Activated CD8-positive, alpha-beta T cell treated with anti-CD3 and anti-CD28 coated beads, Interleukin-2, amount 10 ng/mL, durations not matched to agents 7 days and 5 days (primary cell): ENCODE measurements around the gene CACNA2D4. TPM values are rescaled to one million over a fixed set of nuclear protein-coding genes. Genes with fewer than 3 reads are reported as not detected.
"Not testable (repeated sequence)": the region's sequence is repeated elsewhere in the genome, so short reads cannot be mapped to it uniquely, and the experiment has no call there.

Experiments used
- ATAC-seq: fragments of 150-1000 bp; cut with Tn5 transposase; one replicate; pipeline ENCODE4 v1.10.0; 2021; ENCODE audit warnings: moderate library complexity
- CTCF ChIA-PET: fragments of 350-600 bp; sonication (Branson Sonifier 250); formaldehyde crosslinking; loops from one replicate; lab custom pipeline; 2021; ENCODE audit warnings: antibody characterized with exemption; lab: Charles Lee
- POLR2A ChIA-PET: fragments of 350-600 bp; sonication (Branson Sonifier 250); formaldehyde crosslinking; loops from one replicate; lab custom pipeline; 2021; ENCODE audit warnings: antibody characterized with exemption; lab: Charles Lee
- DNase-seq: peaks from one replicate; pipeline ENCODE4 v3.0.0-alpha.2; 2020
- H3K27ac Mint-ChIP-seq: one replicate; pipeline ENCODE4 v1.8.0; 2021; ENCODE audit warnings: mild to moderate bottlenecking, mixed read lengths
- H3K27me3 Mint-ChIP-seq: one replicate; pipeline ENCODE4 v1.8.0; 2021; ENCODE audit warnings: low read depth, mixed read lengths
- H3K36me3 Mint-ChIP-seq: one replicate; pipeline ENCODE4 v1.8.0; 2021; ENCODE audit warnings: low read depth, mixed read lengths
- H3K4me1 Mint-ChIP-seq: one replicate; pipeline ENCODE4 v1.8.0; 2021; ENCODE audit warnings: low read depth, mixed read lengths
- H3K4me3 Mint-ChIP-seq: one replicate; pipeline ENCODE4 v1.8.0; 2021; ENCODE audit warnings: mild to moderate bottlenecking, mixed read lengths
- H3K9me3 Mint-ChIP-seq: one replicate; pipeline ENCODE4 v1.8.0; 2022; ENCODE audit warnings: mixed read lengths; ENCODE audit not compliant: insufficient read depth
- total RNA-seq, 2 experiments: library from RNA; stranded (reverse); gene quantifications; one replicate each; pipeline ENCODE4 v1.2.3, GENCODE V29; 2021

The CACNA2D4 gene
- total RNA-seq, 2 experiments from 2014 or later: 6.8 to 7.0 TPM

GRCh38 chr12:1819571-1819970 lies 98.9 kb downstream of the CACNA2D4 start:
- H3K27ac Mint-ChIP-seq: no peak overlapping the region
- no peaks in the 10 kb centered on the region for H3K9me3 Mint-ChIP-seq
- CTCF ChIA-PET: interaction anchor here (0.7 kb wide), 1 partner anchor 120 kb away, joined by 4 read pairs; no protein-coding TSS in a partner anchor
- peaks cover 2% of the 10 kb centered on the region for H3K4me1 Mint-ChIP-seq
- no peak overlapping the region for H3K4me3 Mint-ChIP-seq
- DNase-seq (no peak), ATAC-seq (no peak)
- H3K36me3 Mint-ChIP-seq: no peaks in the 10 kb centered on the region
- H3K27me3 Mint-ChIP-seq: peaks cover 28% of the 10 kb centered on the region
- POLR2A ChIA-PET: no interaction called here

DNA sequence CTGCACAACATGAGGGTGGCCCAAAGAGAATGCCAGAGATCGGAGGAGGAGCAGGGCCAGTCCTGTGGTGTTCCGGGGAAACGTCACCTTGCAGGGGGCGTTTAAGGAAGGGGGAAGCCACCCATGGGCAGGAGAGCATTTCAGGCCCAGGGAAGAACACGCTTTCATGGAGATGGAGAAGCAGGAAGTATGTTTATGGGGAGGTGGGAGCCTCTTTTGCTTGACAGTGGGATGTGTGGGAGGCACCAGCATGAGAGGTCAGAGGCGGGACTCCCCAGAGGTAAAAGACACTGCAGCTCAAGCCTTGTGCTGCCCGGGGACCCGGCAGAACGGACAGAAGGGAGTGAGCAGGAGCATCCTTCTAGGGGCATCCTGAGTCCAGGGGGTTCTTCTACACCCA lies 99.4 kb downstream of the CACNA2D4 start:
- no peak overlapping the region for H3K4me3 Mint-ChIP-seq
- no peak for DNase-seq
- peaks cover 2% of the 10 kb centered on the region for H3K4me1 Mint-ChIP-seq
- H3K36me3 Mint-ChIP-seq: no peaks in the 10 kb centered on the region
- no peak for ATAC-seq
- H3K27me3 Mint-ChIP-seq: peaks cover 29% of the 10 kb centered on the region
- H3K27ac Mint-ChIP-seq: no peak overlapping the region
- H3K9me3 Mint-ChIP-seq: no peaks in the 10 kb centered on the region
- ChIA-PET POLR2A (no interaction called here), CTCF (no interaction called here)

DNA sequence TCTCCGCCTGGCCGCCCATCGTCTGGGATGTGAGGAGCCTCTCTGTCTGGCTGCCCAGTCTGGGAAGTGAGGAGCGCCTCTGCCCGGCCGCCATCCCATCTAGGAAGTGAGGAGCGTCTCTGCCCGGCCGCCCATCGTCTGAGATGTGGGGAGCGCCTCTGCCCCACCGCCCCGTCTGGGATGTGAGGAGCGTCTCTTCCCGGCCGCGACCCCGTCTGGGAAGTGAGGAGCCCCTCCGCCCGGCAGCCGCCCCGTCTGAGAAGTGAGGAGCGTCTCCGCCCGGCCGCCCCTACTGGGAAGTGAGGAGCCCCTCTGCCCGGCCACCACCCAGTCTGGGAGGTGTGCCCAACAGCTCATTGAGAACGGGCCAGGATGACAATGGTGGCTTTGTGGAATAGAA lies 100.5 kb downstream of the CACNA2D4 start:
- ATAC-seq, DNase-seq, H3K36me3 Mint-ChIP-seq, H3K27ac Mint-ChIP-seq, H3K9me3 Mint-ChIP-seq, H3K4me1 Mint-ChIP-seq, POLR2A ChIA-PET, CTCF ChIA-PET, H3K4me3 Mint-ChIP-seq: not testable (repeated sequence)
- peaks cover 29% of the 10 kb centered on the region for H3K27me3 Mint-ChIP-seq

DNA sequence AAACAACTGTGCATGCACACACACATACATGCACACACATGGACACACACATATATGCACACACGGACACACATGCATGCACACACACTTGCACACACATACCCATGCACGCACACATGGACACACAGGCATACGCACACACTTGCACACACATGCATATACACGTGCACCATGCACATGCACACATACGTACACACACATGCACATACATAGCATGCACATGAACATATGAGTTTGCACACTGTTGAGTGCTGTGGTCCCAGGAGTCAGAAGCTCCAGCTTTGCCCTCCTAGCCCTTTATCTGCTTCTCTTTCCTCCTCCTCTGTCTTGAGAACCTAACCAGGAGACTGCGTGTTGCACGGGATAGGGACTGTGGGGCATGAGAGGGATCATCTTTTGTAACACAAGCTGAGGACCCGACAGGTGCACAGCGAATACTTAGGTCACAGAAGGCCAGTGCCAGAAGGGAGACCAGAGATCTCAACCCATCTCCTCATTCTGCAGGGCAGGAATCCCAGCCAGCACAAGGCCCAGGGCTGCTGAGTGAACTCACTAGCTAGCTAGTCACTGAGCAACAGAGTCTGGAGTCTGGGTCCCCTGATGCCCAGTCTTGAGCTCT lies 101.6 kb downstream of the CACNA2D4 start:
- Mint-ChIP-seq H3K27me3 (peaks cover 29% of the 10 kb centered on the region), H3K4me1 (peaks cover 2% of the 10 kb centered on the region), H3K9me3 (no peaks in the 10 kb centered on the region), H3K36me3 (no peaks in the 10 kb centered on the region), H3K4me3 (no peak overlapping the region), H3K27ac (no peak overlapping the region)
- ChIA-PET CTCF (interaction anchor here (1.1 kb wide), 1 partner anchor 123 kb away, joined by 3 read pairs; no protein-coding TSS in a partner anchor), POLR2A (no interaction called here)
- DNase-seq (no peak), ATAC-seq (no peak)

DNA sequence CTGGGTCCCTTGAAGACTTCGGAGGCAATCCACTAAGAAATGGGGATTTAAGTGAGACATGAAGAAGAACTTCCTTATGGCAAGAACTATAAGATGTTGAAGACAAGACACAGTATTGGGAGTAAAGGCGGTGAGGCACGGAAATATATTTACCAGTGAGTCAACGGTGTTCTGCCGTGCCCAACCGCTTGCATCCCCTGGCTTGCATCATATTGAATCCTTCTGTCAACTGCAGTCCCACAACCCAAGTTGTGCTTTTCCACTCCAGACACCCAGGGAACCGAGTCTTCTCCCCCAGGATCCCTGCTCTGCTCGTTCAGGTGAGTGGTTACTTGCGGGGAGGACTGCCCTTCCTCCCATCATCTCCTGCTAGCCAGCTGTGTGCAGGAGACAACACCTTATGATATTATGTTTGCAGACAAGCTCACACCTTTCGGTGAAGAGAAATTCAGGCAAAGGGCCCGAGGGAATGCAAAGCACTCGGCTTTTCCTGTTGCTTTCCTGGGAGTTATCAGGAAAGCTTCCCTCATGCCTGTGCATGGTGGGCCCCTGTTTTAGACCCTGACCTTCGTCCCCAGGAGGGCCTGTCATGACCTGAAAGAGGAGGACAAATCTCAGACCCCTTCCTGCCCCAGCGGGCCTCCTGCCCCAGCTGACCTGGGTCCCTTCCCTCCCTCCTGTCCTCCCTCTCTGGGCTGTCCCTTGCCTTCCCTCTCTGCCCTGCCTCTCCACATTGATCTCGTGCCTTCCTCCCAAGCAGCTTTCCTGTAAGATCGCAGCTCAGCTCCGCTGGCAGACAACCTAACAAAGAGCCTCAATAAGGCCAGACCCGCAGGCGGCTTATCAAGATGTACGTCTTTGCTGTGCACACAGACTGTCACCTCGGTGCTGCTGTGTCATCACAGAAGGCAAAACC lies 102.4 kb downstream of the CACNA2D4 start:
- ATAC-seq: no peak
- CTCF ChIA-PET: interaction anchor here (1.1 to 2.4 kb wide), 2 partner anchors 124 kb away, joined by 3 to 9 read pairs; no protein-coding TSS in a partner anchor
- H3K4me1 Mint-ChIP-seq: peaks cover 2% of the 10 kb centered on the region

DNA sequence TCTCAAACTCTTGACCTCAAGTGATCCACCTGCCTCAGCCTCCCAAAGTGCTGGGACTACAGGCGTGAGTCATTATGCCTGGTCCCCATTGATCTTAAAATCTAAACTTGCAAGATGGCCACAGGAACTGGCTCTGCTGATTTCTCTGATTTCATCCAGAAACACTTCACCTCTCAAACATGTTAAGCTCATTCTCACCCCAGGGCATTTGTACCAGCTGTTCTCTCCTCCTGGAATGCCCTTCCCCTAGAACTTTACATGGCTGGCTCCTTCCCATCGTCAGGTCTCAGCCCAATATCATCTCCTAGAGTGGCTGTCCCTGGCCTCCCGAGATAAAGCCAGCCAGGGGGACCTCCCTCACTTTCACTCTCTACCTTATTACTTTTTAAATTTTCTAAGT lies 103.3 kb downstream of the CACNA2D4 start:
- CTCF ChIA-PET: interaction anchor here (2.4 to 3.3 kb wide), 2 partner anchors 24 to 125 kb away, joined by 9 to 10 read pairs; no protein-coding TSS in a partner anchor
- POLR2A ChIA-PET: no interaction called here
- Mint-ChIP-seq H3K27ac (no peak overlapping the region), H3K9me3 (no peaks in the 10 kb centered on the region), H3K4me1 (no peaks in the 10 kb centered on the region), H3K27me3 (peaks cover 17% of the 10 kb centered on the region), H3K36me3 (no peaks in the 10 kb centered on the region), H3K4me3 (no peak overlapping the region)
- no peak for DNase-seq
- ATAC-seq: no peak

More for the DNA sequence above, 102.4 kb downstream of the CACNA2D4 start:
- H3K27ac Mint-ChIP-seq: no peak overlapping the region
- no peak for DNase-seq
- peaks cover 26% of the 10 kb centered on the region for H3K27me3 Mint-ChIP-seq
- no peaks in the 10 kb centered on the region for H3K36me3 Mint-ChIP-seq
- POLR2A ChIA-PET: no interaction called here
- no peak overlapping the region for H3K4me3 Mint-ChIP-seq
- no peaks in the 10 kb centered on the region for H3K9me3 Mint-ChIP-seq

- H3K27me3 Mint-ChIP-seq: peaks cover 8% of the 10 kb centered on the region
- ChIA-PET POLR2A (no interaction called here), CTCF (interaction anchor here (2.4 to 3.3 kb wide), 2 partner anchors 23 to 126 kb away, joined by 9 to 10 read pairs; no protein-coding TSS in a partner anchor)
- no peaks in the 10 kb centered on the region for H3K9me3 Mint-ChIP-seq
- H3K27ac Mint-ChIP-seq: no peak overlapping the region
- no peak for DNase-seq
- no peak overlapping the region for H3K4me3 Mint-ChIP-seq
- no peak for ATAC-seq
- no peaks in the 10 kb centered on the region for H3K4me1 Mint-ChIP-seq
- H3K36me3 Mint-ChIP-seq: no peaks in the 10 kb centered on the region
Measured at GRCh38 chr12:1814266-1814665, 104.2 kb downstream of the CACNA2D4 start.

GRCh38 chr12:1812650-1813302 lies 105.7 kb downstream of the CACNA2D4 start:
- Mint-ChIP-seq H3K36me3 (no peaks in the 10 kb centered on the region), H3K27me3 (peaks cover 4% of the 10 kb centered on the region)

GRCh38 chr12:1811948-1812291 lies 106.5 kb downstream of the CACNA2D4 start:
- Mint-ChIP-seq H3K9me3 (no peaks in the 10 kb centered on the region), H3K27me3 (peaks cover 4% of the 10 kb centered on the region)

More at GRCh38 chr12:1812650-1813302, 105.7 kb downstream of the CACNA2D4 start:
- Mint-ChIP-seq H3K27ac (no peak overlapping the region), H3K9me3 (no peaks in the 10 kb centered on the region), H3K4me3 (no peak overlapping the region), H3K4me1 (peaks cover 9% of the 10 kb centered on the region)
- POLR2A ChIA-PET: interaction anchor here (0.5 kb wide), 1 partner anchor 112 kb away, joined by 3 read pairs; no protein-coding TSS in a partner anchor
- DNase-seq (no peak), ATAC-seq (no peak)
- CTCF ChIA-PET: interaction anchor here (2.1 to 3.3 kb wide), 2 partner anchors 22 to 127 kb away, joined by 10 to 12 read pairs; no protein-coding TSS in a partner anchor

GRCh38 chr12:1811281-1811947 lies 107.0 kb downstream of the CACNA2D4 start:
- ATAC-seq: peak; percentile 54
- POLR2A ChIA-PET: no interaction called here

More at GRCh38 chr12:1811948-1812291, 106.5 kb downstream of the CACNA2D4 start:
- Mint-ChIP-seq H3K4me1 (peaks cover 9% of the 10 kb centered on the region), H3K27ac (peak overlapping the region; percentile 28), H3K36me3 (no peaks in the 10 kb centered on the region), H3K4me3 (peak overlapping the region; percentile 39)
- ChIA-PET POLR2A (no interaction called here), CTCF (interaction anchor here (2.1 to 3.3 kb wide), 2 partner anchors 21 to 128 kb away, joined by 10 to 12 read pairs; no protein-coding TSS in a partner anchor)
- ATAC-seq: no peak
- DNase-seq: no peak

DNA sequence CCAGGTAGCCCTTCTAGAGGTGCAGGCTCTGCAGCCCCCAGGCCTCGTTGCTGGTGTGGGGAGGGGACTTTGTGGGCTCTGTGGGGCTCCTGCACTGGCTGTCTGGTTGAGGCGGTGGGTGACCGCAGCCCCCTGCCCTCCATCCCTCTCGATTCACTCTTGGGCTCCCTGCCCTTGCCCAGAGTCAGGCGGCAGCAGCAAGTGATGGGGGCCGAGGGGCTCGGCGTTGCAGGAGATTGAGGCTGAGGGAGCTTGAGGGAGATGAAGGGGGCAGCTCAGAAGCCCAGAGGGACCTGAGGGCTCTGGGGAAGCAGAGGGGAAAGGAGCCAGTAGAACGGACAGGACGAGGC lies 107.5 kb downstream of the CACNA2D4 start:
- Mint-ChIP-seq H3K27me3 (peaks cover 4% of the 10 kb centered on the region), H3K4me1 (peaks cover 9% of the 10 kb centered on the region), H3K27ac (peak overlapping the region; percentile 28), H3K4me3 (peak overlapping the region; percentile 39), H3K9me3 (no peaks in the 10 kb centered on the region), H3K36me3 (no peaks in the 10 kb centered on the region)
- no peak for DNase-seq
- no peak for ATAC-seq
- POLR2A ChIA-PET: no interaction called here
- CTCF ChIA-PET: interaction anchor here (2.1 kb wide), 1 partner anchor 129 kb away, joined by 12 read pairs; no protein-coding TSS in a partner anchor

More at GRCh38 chr12:1811281-1811947, 107.0 kb downstream of the CACNA2D4 start:
- peaks cover 9% of the 10 kb centered on the region for H3K4me1 Mint-ChIP-seq
- H3K27ac Mint-ChIP-seq: peak overlapping the region; percentile 28
- CTCF ChIA-PET: interaction anchor here (2.1 kb wide), 1 partner anchor 129 kb away, joined by 12 read pairs; no protein-coding TSS in a partner anchor
- peak; percentile 49 for DNase-seq
- no peaks in the 10 kb centered on the region for H3K9me3 Mint-ChIP-seq
- H3K36me3 Mint-ChIP-seq: no peaks in the 10 kb centered on the region
- H3K4me3 Mint-ChIP-seq: peak overlapping the region; percentile 39
- H3K27me3 Mint-ChIP-seq: peaks cover 4% of the 10 kb centered on the region
